GM21390 (cell line): ENCODE measurements around the gene BRD3.

Experiments used
- ATAC-seq: cut with Tn5 transposase; IDR thresholded peaks from one replicate; pipeline ENCODE4 v1.9.1; 2021; ENCODE audit not compliant: unreplicated experiment

Gene BRD3

DNA sequence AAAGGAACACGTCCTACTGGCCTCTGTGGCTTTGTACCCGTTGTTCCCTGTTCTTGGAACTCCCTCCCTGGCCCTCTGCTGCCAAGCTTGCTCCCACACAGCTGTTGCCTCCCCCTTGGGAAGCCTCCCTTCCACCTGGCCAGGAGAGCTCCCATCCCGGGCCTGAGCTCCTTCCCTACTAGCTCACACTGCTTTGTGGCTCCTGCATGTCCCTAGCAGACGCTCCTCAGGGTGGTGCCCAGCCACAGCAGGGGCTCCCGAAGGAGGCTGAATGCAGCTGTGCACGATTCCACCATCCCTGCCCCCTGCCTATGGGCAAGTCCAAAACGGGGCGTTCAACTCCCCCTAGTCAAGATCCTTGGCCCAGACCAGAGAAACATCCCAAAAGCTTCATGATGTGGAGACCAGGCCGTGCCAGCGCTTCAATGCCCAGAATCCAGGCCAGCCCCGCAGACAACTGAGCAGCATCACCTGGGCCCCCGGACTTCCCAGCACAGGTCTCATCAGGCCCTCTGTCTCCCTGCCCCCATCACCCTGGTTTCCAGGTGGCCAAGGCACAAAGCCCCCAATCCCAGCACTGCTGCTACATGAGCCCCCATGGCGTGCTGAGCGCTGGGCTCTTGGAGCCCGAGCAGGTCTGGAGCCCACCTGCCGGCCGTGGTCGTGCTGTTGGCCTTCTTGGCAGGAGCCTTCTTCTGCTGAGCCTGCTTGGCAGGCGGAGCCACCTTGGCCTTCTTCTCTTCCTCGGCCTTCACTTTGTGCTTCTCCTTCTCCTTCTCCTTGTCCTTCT lies 28.2 kb downstream of the BRD3 start:
- no peak for ATAC-seq

DNA sequence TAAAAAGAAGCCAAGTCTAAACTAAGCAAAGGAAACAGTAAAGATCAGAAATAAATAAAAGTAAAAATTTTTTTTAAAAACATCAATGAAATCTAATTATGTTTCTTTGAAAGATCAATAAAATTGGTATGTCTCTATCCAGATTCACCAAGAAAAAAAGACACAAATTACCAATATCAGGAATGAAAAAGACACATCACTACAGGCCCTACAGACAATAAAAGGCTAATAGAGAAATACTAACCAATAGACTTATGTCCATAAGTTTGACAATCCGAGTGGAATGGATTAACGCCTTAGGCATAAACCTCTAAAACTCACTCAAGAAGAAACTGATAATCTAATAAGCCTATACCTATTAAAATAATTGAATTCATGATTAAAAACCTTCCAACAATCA lies 30.2 kb downstream of the BRD3 start:
- no peak for ATAC-seq

GRCh38 chr9:134036130-134036529 lies 31.7 kb downstream of the BRD3 start:
- no peak for ATAC-seq

DNA sequence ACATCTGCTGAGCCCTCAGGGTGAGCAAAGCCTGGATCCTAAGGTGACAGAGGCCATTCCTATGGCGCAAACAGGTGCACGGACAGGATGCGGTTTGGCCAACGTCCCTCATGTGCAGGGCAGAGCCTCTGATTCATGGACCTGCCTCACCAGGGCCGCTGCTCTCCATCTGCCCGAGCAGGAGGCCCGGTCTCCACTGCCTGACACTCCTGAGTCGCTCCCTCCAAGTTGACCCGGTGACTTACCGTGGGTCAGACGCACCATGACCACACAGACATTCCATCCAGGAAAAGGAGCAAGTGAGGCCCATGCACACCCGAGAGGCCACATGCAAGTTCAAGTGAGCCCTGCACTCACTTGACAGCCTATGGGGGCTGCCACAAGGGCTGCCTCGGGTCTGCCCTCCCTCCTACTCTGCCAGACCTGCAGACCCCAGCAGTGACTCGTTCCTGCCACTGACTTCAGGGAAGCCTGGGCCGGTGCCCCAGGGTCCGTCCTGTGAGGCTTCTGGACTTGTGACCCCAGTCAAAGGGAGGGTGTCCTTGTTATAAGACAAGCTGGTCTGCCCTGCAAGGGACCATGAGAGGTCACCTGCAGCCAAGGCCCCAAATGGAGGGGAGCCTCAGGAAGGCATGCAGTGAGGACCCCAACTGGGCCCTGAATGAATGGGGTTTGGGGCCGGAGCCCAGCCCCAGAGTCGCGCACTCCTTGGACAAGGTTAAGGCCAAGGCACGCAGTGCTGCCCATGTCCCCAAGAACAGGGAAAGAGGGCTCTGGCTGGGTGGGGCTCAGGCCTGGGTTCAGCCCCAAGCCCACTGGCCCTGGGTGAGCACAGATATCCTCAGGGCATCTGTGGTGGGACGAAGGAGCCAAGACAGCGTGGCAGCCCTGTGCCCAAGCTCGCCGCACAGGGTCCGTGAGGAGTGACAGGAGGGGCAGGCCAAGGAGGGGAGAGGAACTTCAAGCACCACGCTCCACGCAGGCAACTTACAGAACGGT lies 32.5 kb downstream of the BRD3 start:
- ATAC-seq = no peak

GRCh38 chr9:134034215-134035040 lies 33.4 kb downstream of the BRD3 start:
- no peak for ATAC-seq

DNA sequence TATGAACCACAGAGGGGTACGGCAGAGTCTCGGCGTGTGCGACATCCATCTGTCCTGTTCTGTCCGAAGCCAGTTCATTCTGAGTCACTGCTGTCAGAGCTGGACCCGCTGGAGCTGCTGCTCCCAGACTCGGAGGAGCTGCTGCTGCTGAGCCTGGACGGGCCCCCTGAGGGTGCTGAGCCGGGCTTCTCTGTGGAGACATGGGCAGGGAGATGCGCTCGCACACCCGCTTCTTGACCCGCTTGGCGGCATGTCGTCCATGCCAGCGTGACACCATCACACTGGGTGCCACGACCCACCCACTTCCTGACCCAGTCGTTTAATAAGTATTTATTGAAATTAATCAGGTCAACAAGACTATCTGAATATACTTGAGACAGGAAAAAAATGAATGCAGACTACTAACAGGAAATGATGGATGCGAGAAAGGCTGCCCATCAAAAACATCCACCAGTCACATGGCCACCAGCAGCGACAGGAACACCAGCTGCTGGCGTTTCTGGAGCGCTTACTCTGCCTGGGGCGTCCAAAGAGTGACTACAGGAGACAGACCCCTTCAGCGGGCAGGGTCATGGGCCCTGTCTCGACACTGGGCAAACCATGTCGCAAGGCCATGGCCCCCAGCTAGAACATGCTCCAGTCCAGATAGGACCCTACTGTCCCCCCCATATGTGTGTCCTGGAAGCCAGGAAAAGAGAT lies 34.2 kb downstream of the BRD3 start:
- no peak for ATAC-seq

DNA sequence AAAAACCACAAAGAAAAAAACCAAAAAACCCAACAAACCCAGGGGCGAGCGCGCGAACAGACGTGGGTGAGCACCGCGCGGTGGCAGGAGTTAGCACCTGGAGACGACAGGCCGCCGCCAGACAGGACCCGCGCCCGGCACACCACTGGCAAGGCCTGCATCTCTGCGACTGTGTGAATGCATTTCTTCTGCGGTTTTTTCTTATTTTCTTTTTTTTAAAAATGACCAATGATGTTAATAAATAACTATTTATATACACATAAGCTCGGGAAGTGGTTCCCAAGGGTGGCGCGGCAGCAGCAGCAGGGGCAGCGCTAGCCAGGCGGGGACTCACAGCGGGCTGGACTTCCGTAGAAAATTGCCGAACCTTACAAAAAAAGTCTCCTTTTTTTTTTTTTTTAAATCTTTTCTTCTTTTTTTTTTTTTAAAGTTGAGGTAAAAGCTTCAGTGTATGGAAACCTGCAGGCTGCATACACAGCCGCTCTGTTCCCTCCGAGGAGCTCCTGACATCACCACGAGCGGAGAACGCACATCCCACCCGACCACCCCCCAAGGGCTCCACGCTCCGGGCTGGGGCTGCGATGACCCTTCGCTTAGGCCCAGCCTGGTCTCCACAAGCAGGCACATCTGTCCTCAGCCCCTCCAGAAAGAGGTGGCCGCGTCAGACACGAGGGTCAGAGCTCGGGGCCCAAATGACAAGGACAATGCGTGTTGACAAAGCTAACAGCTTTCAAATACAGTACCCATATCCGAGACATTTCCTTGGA lies 35.2 kb downstream of the BRD3 start:
- no peak for ATAC-seq

DNA sequence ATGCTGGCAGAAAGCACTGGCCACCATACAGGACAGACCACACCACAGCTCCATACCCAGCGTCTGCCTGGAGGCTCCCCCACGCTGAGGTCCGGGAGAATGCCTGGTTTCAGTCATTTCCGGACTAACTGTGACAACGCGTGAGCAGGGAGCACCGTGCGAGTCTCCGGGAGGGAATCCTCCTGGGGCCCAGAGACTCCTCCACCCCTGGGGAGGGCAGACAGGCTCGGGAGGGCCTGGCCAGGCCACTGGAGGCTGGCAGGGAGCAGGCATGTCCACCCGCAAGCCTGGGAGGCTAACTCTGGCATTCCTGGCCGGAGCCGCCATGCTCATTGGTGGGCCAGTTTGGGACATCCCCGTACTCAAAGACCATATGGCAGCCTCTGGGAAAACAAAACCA lies 36.0 kb downstream of the BRD3 start:
- no peak for ATAC-seq

- ATAC-seq = no peak
These were observed 36.9 kb downstream of the BRD3 start for GRCh38 chr9:134030821-134031470.

GRCh38 chr9:134029248-134030226 lies 38.3 kb downstream of the BRD3 start:
- no peak for ATAC-seq

- ATAC-seq = no peak
These were observed 39.1 kb downstream of the BRD3 start for GRCh38 chr9:134028575-134029247.

GRCh38 chr9:134028076-134028475 lies 39.8 kb downstream of the BRD3 start:
- no peak for ATAC-seq

- no peak for ATAC-seq
These were observed 40.3 kb downstream of the BRD3 start for GRCh38 chr9:134027561-134027960.

DNA sequence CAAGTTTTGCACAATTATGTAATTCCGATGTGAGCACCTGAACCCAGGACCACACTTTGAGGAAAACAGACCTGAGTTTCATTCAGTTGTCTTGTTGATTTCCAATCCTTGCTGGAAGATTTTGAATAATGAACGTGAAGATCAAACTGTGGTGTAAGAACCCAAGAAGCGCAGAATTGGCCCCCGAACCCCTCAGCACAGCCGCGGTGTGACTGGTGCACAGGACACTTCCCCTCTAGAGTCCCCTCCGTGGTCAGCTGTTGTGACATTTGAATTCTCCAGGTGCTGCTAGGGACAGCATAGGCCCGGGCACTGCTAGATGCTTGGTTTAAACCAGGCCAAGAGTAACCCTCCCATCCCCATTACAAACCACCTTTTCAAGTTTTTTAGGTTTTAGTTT lies 40.8 kb downstream of the BRD3 start:
- ATAC-seq = no peak

GRCh38 chr9:134026581-134026980 lies 41.2 kb downstream of the BRD3 start:
- ATAC-seq = no peak

DNA sequence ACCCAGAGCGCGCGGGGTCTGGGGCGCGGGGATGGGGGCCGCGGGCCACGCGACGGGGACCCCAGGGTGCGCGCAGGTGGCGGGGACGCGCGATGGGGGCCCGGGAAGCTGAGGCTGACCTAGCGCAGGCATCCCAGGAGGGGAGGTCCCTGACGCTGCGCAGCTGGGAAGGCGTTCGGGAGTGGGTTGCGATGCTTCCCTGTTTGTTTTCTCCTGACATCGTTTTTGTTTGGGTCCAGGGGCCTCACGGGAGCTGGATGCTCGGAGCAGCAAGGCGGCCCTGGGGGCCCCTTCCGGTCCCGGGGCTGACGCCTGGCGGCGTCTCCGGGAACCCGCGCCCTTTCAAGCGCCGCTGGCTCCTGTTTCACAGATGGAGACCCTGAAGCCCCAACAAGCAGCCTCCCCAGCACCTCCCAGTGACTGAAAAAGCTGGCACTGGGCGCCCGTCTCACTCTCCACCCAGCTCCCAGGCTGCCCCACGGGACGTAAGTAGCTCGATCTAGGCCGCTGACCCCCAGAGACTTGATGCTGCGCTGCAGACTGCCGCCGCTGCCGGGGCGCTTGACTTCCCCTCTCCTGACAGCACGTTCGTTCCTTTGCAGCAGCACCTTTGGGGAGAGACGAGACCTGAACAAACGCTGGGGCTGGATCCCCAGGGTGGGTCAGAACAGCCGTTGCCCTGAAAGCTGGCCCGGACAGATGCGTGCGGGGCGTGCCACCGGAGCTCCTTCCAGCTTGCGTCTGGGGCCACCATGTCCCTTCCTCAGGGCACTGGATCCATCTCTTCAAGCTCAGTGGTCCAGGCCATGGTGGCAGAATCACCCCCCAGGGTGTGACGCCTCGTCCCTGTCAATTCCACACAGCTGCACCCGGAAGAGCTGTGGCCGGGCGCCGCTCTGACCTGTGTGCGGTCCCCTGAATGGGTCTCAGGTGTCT lies 42.0 kb downstream of the BRD3 start:
- peak; percentile 41 for ATAC-seq
